Measurements from ENCODE around the gene KCNAB2. TPM values are rescaled to one million over a fixed set of nuclear protein-coding genes. Genes with fewer than 3 reads are reported as not detected.

Gene KCNAB2
- total and polyA plus RNA-seq, 2 donors (not counting 1 experiment from before 2014, with no cell fraction given) = 90.7 to 143 TPM

- WGBS (ENCODE audit: insufficient coverage) = 84% methylated on average over 20 of the region's 21 CpGs
These were observed 79.2 kb downstream of the KCNAB2 start for GRCh38 chr1:6124746-6125365.

GRCh38 chr1:6125366-6125765, 79.7 kb downstream of the KCNAB2 start:
- ATAC-seq (ENCODE audit: low read depth) (no peak), DNase-seq (no peak)
- peaks cover 10% of the 10 kb centered on the region for H3K27me3 Mint-ChIP-seq
- peaks cover 3% of the 10 kb centered on the region for H3K4me1 Mint-ChIP-seq
- Histone ChIP-seq H3K27ac (ENCODE audit: low read length in 2 of 2) (no peak overlapping the region), H3K9ac (ENCODE audit: low read length) (no peak overlapping the region), H3K4me2 (replicated peaks; ENCODE audit: low read depth, low read length, poor library complexity, severe bottlenecking) (no peak overlapping the region), H3K9me3 (ENCODE audit: control extremely low read depth in 1 of 3, control insufficient read depth in 2 of 3, insufficient read depth in 1 of 3, low read length in 2 of 3) (peaks cover 0 to 11% (median 0%) of the 10 kb centered on the region in 3 donors), H4K20me1 (ENCODE audit: control insufficient read depth, insufficient read depth, low read length, poor library complexity, severe bottlenecking) (no peaks in the 10 kb centered on the region), H3K27me3 (replicated peaks in 1 of 4; ENCODE audit: control extremely low read depth in 1 of 4, control insufficient read depth in 3 of 4, insufficient read depth in 4 of 4, low read length in 3 of 4) (peaks cover 0 to 8% (median 0%) of the 10 kb centered on the region in 4 experiments), H3K79me2 (ENCODE audit: control insufficient read depth, insufficient read depth, low read length) (no peaks in the 10 kb centered on the region), H3K4me3 (ENCODE audit: control extremely low read depth in 1 of 5, extremely low read depth in 1 of 5, insufficient read depth in 1 of 5, low read depth in 2 of 5, low read length in 4 of 5) (no peak overlapping the region), H3K4me1 (ENCODE audit: control insufficient read depth in 2 of 2, insufficient read depth in 2 of 2, low read length in 2 of 2) (no peaks in the 10 kb centered on the region), H2AFZ (ENCODE audit: insufficient read depth, low read depth, low read length, poor library complexity, severe bottlenecking) (no peak overlapping the region), H3K36me3 (replicated peaks in 1 of 2; ENCODE audit: control extremely low read depth in 1 of 2, control insufficient read depth in 1 of 2, extremely low read depth in 1 of 2, insufficient read depth in 2 of 2, low read length in 1 of 2) (no peaks in the 10 kb centered on the region)
- H3K27ac Mint-ChIP-seq = no peak overlapping the region
- intact Hi-C loops (cut with micrococcal nuclease) = no loop called here
- TF ChIP-seq EZH2 (IDR thresholded peaks at IDR 0.05; ENCODE audit: borderline replicate concordance, insufficient read depth, low read depth, low read length, poor library complexity, severe bottlenecking) = no peak
- TF ChIP-seq, protein P1, sequence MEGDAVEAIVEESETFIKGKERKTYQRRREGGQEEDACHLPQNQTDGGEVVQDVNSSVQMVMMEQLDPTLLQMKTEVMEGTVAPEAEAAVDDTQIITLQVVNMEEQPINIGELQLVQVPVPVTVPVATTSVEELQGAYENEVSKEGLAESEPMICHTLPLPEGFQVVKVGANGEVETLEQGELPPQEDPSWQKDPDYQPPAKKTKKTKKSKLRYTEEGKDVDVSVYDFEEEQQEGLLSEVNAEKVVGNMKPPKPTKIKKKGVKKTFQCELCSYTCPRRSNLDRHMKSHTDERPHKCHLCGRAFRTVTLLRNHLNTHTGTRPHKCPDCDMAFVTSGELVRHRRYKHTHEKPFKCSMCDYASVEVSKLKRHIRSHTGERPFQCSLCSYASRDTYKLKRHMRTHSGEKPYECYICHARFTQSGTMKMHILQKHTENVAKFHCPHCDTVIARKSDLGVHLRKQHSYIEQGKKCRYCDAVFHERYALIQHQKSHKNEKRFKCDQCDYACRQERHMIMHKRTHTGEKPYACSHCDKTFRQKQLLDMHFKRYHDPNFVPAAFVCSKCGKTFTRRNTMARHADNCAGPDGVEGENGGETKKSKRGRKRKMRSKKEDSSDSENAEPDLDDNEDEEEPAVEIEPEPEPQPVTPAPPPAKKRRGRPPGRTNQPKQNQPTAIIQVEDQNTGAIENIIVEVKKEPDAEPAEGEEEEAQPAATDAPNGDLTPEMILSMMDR (IDR thresholded peaks at IDR 0.05) = no peak
- H3K4me3 Mint-ChIP-seq = no peak overlapping the region
- WGBS (ENCODE audit: insufficient coverage) = 92% methylated on average over 15 of the region's 15 CpGs
- ChIA-PET CTCF (no interaction called here), POLR2A (no interaction called here)
- no peaks in the 10 kb centered on the region for H3K9me3 Mint-ChIP-seq (ENCODE audit: insufficient read depth)

More at GRCh38 chr1:6124746-6125365, 79.2 kb downstream of the KCNAB2 start:
- peaks cover 0 to 8% (median 0%) of the 10 kb centered on the region in 4 experiments for H3K27me3 ChIP-seq (replicated peaks in 1 of 4; ENCODE audit: control extremely low read depth in 1 of 4, control insufficient read depth in 3 of 4, insufficient read depth in 4 of 4, low read length in 3 of 4)
- CTCF ChIA-PET = no interaction called here
- peaks cover 3% of the 10 kb centered on the region for H3K4me1 Mint-ChIP-seq
- H3K27ac Mint-ChIP-seq = no peak overlapping the region
- no peaks in the 10 kb centered on the region for H3K9me3 Mint-ChIP-seq (ENCODE audit: insufficient read depth)
- peaks cover 10% of the 10 kb centered on the region for H3K27me3 Mint-ChIP-seq
- no peaks in the 10 kb centered on the region for H3K79me2 ChIP-seq (ENCODE audit: control insufficient read depth, insufficient read depth, low read length)
- no peak overlapping the region for H3K4me3 ChIP-seq (ENCODE audit: control extremely low read depth in 1 of 5, extremely low read depth in 1 of 5, insufficient read depth in 1 of 5, low read depth in 2 of 5, low read length in 4 of 5)
- DNase-seq (no peak), ATAC-seq (ENCODE audit: low read depth) (no peak)
- no peak for TF ChIP-seq EZH2 (IDR thresholded peaks at IDR 0.05; ENCODE audit: borderline replicate concordance, insufficient read depth, low read depth, low read length, poor library complexity, severe bottlenecking)
- TF ChIP-seq, protein P1 (IDR thresholded peaks at IDR 0.05) = no peak
- no peak overlapping the region for H3K4me2 ChIP-seq (replicated peaks; ENCODE audit: low read depth, low read length, poor library complexity, severe bottlenecking)
- no peak overlapping the region for H2AFZ ChIP-seq (ENCODE audit: insufficient read depth, low read depth, low read length, poor library complexity, severe bottlenecking)
- POLR2A ChIA-PET = no interaction called here
- H4K20me1 ChIP-seq (ENCODE audit: control insufficient read depth, insufficient read depth, low read length, poor library complexity, severe bottlenecking) = no peaks in the 10 kb centered on the region
- no peaks in the 10 kb centered on the region for H3K4me1 ChIP-seq (ENCODE audit: control insufficient read depth in 2 of 2, insufficient read depth in 2 of 2, low read length in 2 of 2)
- no peak overlapping the region for H3K9ac ChIP-seq (ENCODE audit: low read length)
- peaks cover 0 to 11% (median 0%) of the 10 kb centered on the region in 3 donors for H3K9me3 ChIP-seq (ENCODE audit: control extremely low read depth in 1 of 3, control insufficient read depth in 2 of 3, insufficient read depth in 1 of 3, low read length in 2 of 3)
- intact Hi-C loops (cut with micrococcal nuclease) = no loop called here
- H3K4me3 Mint-ChIP-seq = no peak overlapping the region
- no peaks in the 10 kb centered on the region for H3K36me3 ChIP-seq (replicated peaks in 1 of 2; ENCODE audit: control extremely low read depth in 1 of 2, control insufficient read depth in 1 of 2, extremely low read depth in 1 of 2, insufficient read depth in 2 of 2, low read length in 1 of 2)
- no peak overlapping the region for H3K27ac ChIP-seq (ENCODE audit: low read length in 2 of 2)
